Body of pancreas (tissue), 4 donors: ENCODE measurements around the gene ATAD3C.
"Not testable (repeated sequence)": the region's sequence is repeated elsewhere in the genome, so short reads cannot be mapped to it uniquely, and the experiment has no call there.

Experiments
- CTCF ChIP-seq, 7 experiments: fragments of 450-650 bp in 4 of 7; fragments of 200-600 bp in 3 of 7; sonication (generic) in 3 of 7; IDR thresholded peaks; one replicate each; pipeline ENCODE4 v1.5.1; 2016 to 2019; ENCODE audit warnings: antibody characterized with exemption in 7 of 7
- POLR2A ChIP-seq, 3 donors: fragments of 450-650 bp; IDR thresholded peaks; one replicate each; pipeline ENCODE4 v1.6.1; 2016; ENCODE audit warnings: antibody characterized with exemption in 3 of 3, mild to moderate bottlenecking in 2 of 3

- not testable (repeated sequence) for TF ChIP-seq CTCF, POLR2A (IDR thresholded peaks at IDR 0.05)
Observed at GRCh38 chr1:1495461-1495975, 46.0 kb downstream of the ATAD3C start.
